Measurements from ENCODE around the gene AGBL4. TPM values are rescaled to one million over a fixed set of nuclear protein-coding genes. Genes with fewer than 3 reads are reported as not detected.

The AGBL4 gene
- total and polyA plus RNA-seq, 2 of the 4 experiments (the other 2 are of a cell fraction), result not detected

DNA sequence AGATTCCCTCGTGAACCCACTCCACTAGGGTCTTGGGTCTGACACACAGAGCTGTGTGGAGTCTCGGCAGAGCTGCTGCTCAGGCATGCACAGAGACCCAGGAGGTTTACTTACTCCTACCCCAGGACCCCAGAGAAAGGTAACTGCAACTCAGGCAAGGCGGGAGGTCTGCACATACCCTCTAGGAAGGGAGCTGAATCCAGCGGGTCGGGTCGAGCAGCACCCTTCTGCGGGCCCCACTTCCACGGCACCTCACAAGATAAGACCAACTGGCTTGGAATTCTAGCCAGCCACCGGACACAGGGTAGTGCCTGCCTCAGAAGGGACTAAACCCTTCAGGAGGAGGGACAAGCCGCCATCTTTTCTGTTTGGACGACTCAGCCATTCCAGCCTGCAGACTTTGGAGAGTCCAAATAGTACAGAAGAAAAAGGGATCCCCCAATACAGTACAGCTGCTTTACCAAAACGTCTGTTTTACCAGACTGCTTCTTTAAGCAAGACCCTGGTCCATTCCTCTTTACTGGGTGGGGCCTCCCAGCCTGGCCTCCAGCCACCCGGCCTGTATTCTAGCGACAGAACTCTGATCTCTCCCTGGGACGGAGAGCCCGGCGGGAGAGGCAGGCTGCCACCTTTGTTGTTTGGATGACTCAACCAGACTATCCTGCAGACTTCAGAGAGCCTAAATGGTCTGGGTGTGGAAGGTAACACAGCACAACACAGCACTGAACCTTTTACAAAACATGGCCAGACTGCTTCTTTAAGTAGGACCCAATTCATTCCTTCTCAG is 692.5 kb downstream of the AGBL4 start:
- H3K56ac ChIP-seq (ENCODE audit: extremely low read depth, insufficient read depth, low read length), result no peak overlapping the region
- no peak for DNase-seq

More for the DNA sequence above, 692.5 kb downstream of the AGBL4 start:
- Histone ChIP-seq H3K9me3 (ENCODE audit: control insufficient read depth, insufficient read depth, low read length) (peaks cover 12% of the 10 kb centered on the region), H3K9me1 (ENCODE audit: insufficient read depth, low read length) (no peaks in the 10 kb centered on the region), H3K4me1 (ENCODE audit: control insufficient read depth, insufficient read depth, low read length) (no peaks in the 10 kb centered on the region), H3K23ac (ENCODE audit: low read depth, low read length) (no peak overlapping the region), H2AK9ac (replicated peaks; ENCODE audit: low read depth, low read length, poor library complexity) (no peak overlapping the region), H2BK15ac (ENCODE audit: low read depth, low read length) (no peak overlapping the region), H3K4me3 (ENCODE audit: insufficient read depth, low read depth, low read length) (no peak overlapping the region), H2BK20ac (ENCODE audit: low read depth, low read length) (no peak overlapping the region), H2AFZ (replicated peaks; ENCODE audit: low read length, poor library complexity) (no peak overlapping the region), H3K4me2 (ENCODE audit: low read depth, low read length) (no peak overlapping the region), H3K36me3 (ENCODE audit: control insufficient read depth, insufficient read depth, low read length) (no peaks in the 10 kb centered on the region), H3K27me3 (ENCODE audit: control insufficient read depth, insufficient read depth, low read length) (no peaks in the 10 kb centered on the region), H4K91ac (ENCODE audit: insufficient read depth, low read depth, low read length) (no peak overlapping the region), H3K79me1 (ENCODE audit: low read depth in 1 of 2, low read length in 2 of 2) (no peaks in the 10 kb centered on the region), H3K9ac (ENCODE audit: low read depth, low read length) (no peak overlapping the region), H3K14ac (replicated peaks; ENCODE audit: low read depth, low read length) (no peak overlapping the region), H4K20me1 (ENCODE audit: insufficient read depth, low read length) (no peaks in the 10 kb centered on the region), H2AK5ac (ENCODE audit: low read depth, low read length) (no peak overlapping the region), H4K5ac (ENCODE audit: low read depth, low read length) (no peak overlapping the region), H3K4ac (ENCODE audit: low read depth, low read length) (no peak overlapping the region), H2BK120ac (ENCODE audit: low read depth, low read length) (no peak overlapping the region), H3K18ac (ENCODE audit: low read depth, low read length) (no peak overlapping the region), H4K8ac (ENCODE audit: low read depth in 2 of 2, low read length in 2 of 2) (no peak overlapping the region), H2BK5ac (ENCODE audit: low read depth, low read length, poor library complexity, severe bottlenecking) (no peak overlapping the region), H3K27ac (ENCODE audit: insufficient read depth, low read length) (no peak overlapping the region)
- in situ Hi-C loops (cut with MboI; ENCODE audit: low sequenced_read_pairs) (no loop called here), dilution Hi-C loops (cut with HindIII; ENCODE audit: low sequenced_read_pairs, unreplicated experiment) (no loop called here), intact Hi-C loops (cut with micrococcal nuclease) (no loop called here)
- WGBS, 2 experiments (ENCODE audit: extremely low coverage in 2 of 2, insufficient read length in 1 of 2), result 47% methylated on average over 3 of the region's 17 CpGs; no CpG with 5 or more reads in 1 of the 2 experiments
- no peak for ATAC-seq (ENCODE audit: low read depth)
- ChIA-PET CTCF (no interaction called here), POLR2A (ENCODE audit: unreplicated experiment) (no interaction called here)
- no TSS peak for BruUV-seq (replicated peaks)
- TF ChIP-seq CHD1 (IDR thresholded peaks at IDR 0.05; ENCODE audit: low read depth, low read length) (no peak), USF2 (IDR thresholded peaks at IDR 0.05; ENCODE audit: low read depth, low read length) (no peak), SMC3 (IDR thresholded peaks at IDR 0.05; ENCODE audit: low read depth, low read length) (no peak), CTCF (conservative IDR thresholded peaks at IDR 0.05; ENCODE audit: low read depth, low read length) (no peak), RFX5 (IDR thresholded peaks at IDR 0.05; ENCODE audit: low read depth, low read length) (no peak), RCOR1 (IDR thresholded peaks at IDR 0.05; ENCODE audit: insufficient replicate concordance, low read length) (no peak), NFE2L2 (IDR thresholded peaks at IDR 0.05; ENCODE audit: low read depth, low read length) (no peak), MXI1 (IDR thresholded peaks at IDR 0.05; ENCODE audit: borderline replicate concordance, low read depth, low read length) (no peak), POLR2A (IDR thresholded peaks at IDR 0.05; ENCODE audit: low read depth, low read length) (no peak), RAD21 (IDR thresholded peaks at IDR 0.05; ENCODE audit: low read length) (no peak), FOS (IDR thresholded peaks at IDR 0.05; ENCODE audit: low read depth, low read length) (no peak)
- TF ChIP-seq, protein P1, sequence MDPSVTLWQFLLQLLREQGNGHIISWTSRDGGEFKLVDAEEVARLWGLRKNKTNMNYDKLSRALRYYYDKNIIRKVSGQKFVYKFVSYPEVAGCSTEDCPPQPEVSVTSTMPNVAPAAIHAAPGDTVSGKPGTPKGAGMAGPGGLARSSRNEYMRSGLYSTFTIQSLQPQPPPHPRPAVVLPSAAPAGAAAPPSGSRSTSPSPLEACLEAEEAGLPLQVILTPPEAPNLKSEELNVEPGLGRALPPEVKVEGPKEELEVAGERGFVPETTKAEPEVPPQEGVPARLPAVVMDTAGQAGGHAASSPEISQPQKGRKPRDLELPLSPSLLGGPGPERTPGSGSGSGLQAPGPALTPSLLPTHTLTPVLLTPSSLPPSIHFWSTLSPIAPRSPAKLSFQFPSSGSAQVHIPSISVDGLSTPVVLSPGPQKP (IDR thresholded peaks at IDR 0.05; ENCODE audit: borderline replicate concordance, low read depth, low read length), result no peak
